HAP-1 (cell line): Measurements from ENCODE around the gene OMA1.

Experiments used
- DNase-seq, 2 experiments: peaks; one replicate each; pipeline ENCODE4 v3.0.0-alpha.2; 2016 to 2020; ENCODE audit warnings: low spot score in 2 of 2
- H3K27me3 ChIP-seq: fragments of 250-450 bp; sonication (Bioruptor Pico); 2 replicates; pipeline ENCODE4 v1.5.1; 2020; ENCODE audit warnings: low read depth, mild to moderate bottlenecking, moderate library complexity
- H3K36me3 ChIP-seq: fragments of 250-450 bp; sonication (Bioruptor Pico); replicated peaks from 2 replicates; pipeline ENCODE4 v1.5.1; 2020; ENCODE audit warnings: mild to moderate bottlenecking
- H3K4me1 ChIP-seq: fragments of 250-450 bp; sonication (Bioruptor Pico); 2 replicates; pipeline ENCODE4 v1.5.1; 2020; ENCODE audit warnings: mild to moderate bottlenecking
- H3K4me3 ChIP-seq: fragments of 250-450 bp; sonication (Bioruptor Pico); 2 replicates; pipeline ENCODE4 v1.5.1; 2020; ENCODE audit warnings: mild to moderate bottlenecking, moderate library complexity
- H3K9me3 ChIP-seq: fragments of 250-450 bp; sonication (Bioruptor Pico); 2 replicates; pipeline ENCODE4 v1.5.1; 2020; ENCODE audit warnings: mild to moderate bottlenecking, moderate library complexity
- in situ Hi-C: fragments of 300-500 bp; cut with MboI; formaldehyde crosslinking; loops from 3 replicates; pipeline ENCODE4 v1.14.3; 2020; ENCODE audit warnings: low sequenced_read_pairs, inconsistent platforms, mixed read lengths

The OMA1 gene

GRCh38 chr1:58435376-58435775, 111.2 kb downstream of the OMA1 start:
- Histone ChIP-seq H3K27me3 (no peaks in the 10 kb centered on the region), H3K4me3 (no peak overlapping the region), H3K4me1 (no peaks in the 10 kb centered on the region), H3K36me3 (no peaks in the 10 kb centered on the region), H3K9me3 (no peaks in the 10 kb centered on the region)
- in situ Hi-C loops, result no loop called here
- no peak for DNase-seq

- Histone ChIP-seq H3K4me1 (no peaks in the 10 kb centered on the region), H3K9me3 (no peaks in the 10 kb centered on the region), H3K27me3 (no peaks in the 10 kb centered on the region), H3K36me3 (no peaks in the 10 kb centered on the region), H3K4me3 (no peak overlapping the region)
- in situ Hi-C loops, result no loop called here
- no peak for DNase-seq
Measured at GRCh38 chr1:58434607-58435006, 111.9 kb downstream of the OMA1 start.

GRCh38 chr1:58434181-58434580, 112.3 kb downstream of the OMA1 start:
- Histone ChIP-seq H3K9me3 (no peaks in the 10 kb centered on the region), H3K4me3 (no peak overlapping the region), H3K27me3 (no peaks in the 10 kb centered on the region), H3K4me1 (no peaks in the 10 kb centered on the region), H3K36me3 (no peaks in the 10 kb centered on the region)
- in situ Hi-C loops, result no loop called here
- DNase-seq, result no peak

GRCh38 chr1:58432851-58433668, 113.5 kb downstream of the OMA1 start:
- no peaks in the 10 kb centered on the region for H3K27me3 ChIP-seq
- no peaks in the 10 kb centered on the region for H3K36me3 ChIP-seq
- in situ Hi-C loops, result no loop called here
- no peaks in the 10 kb centered on the region for H3K9me3 ChIP-seq
- H3K4me1 ChIP-seq, result no peaks in the 10 kb centered on the region
- H3K4me3 ChIP-seq, result no peak overlapping the region
- no peak for DNase-seq

- H3K27me3 ChIP-seq, result no peaks in the 10 kb centered on the region
- H3K9me3 ChIP-seq, result no peaks in the 10 kb centered on the region
- DNase-seq, result no peak
- H3K4me3 ChIP-seq, result no peak overlapping the region
- no peaks in the 10 kb centered on the region for H3K36me3 ChIP-seq
- H3K4me1 ChIP-seq, result no peaks in the 10 kb centered on the region
- in situ Hi-C loops, result no loop called here
Measured at GRCh38 chr1:58431901-58432620, 114.5 kb downstream of the OMA1 start.
